Smooth muscle cell (in vitro differentiated cells): Measurements from ENCODE around the gene NFATC2. TPM values are rescaled to one million over a fixed set of nuclear protein-coding genes. Genes with fewer than 3 reads are reported as not detected.
A peak's percentile ranks its signal among the peaks of the same experiment; 100 is the strongest.

Experiments
- DNase-seq: peaks from one replicate; lab custom pipeline; 2025; ENCODE audit not compliant: unreplicated experiment; lab: John Stamatoyannopoulos, UW
- H2AFZ ChIP-seq: fragments of 200-600 bp; sonication (generic); 2 replicates; pipeline ENCODE4 v1.6.0; 2016; ENCODE audit warnings: antibody characterized with exemption, low read depth, mild to moderate bottlenecking
- H3F3A ChIP-seq: fragments of 200-600 bp; sonication (generic); 2 replicates; pipeline ENCODE4 v1.6.0; 2017; ENCODE audit warnings: antibody characterized with exemption, low read depth
- H3K27ac ChIP-seq: fragments of 200-600 bp; sonication (generic); 2 replicates; pipeline ENCODE4 v1.5.1; 2016; ENCODE audit warnings: low read depth, mild to moderate bottlenecking
- H3K27me3 ChIP-seq: fragments of 200-600 bp; sonication (generic); 2 replicates; pipeline ENCODE4 v1.6.1; 2016; ENCODE audit warnings: low read depth, mild to moderate bottlenecking
- H3K36me3 ChIP-seq: fragments of 200-600 bp; sonication (generic); 2 replicates; pipeline ENCODE4 v1.5.1; 2016; ENCODE audit warnings: low read depth
- H3K4me1 ChIP-seq: fragments of 200-600 bp; sonication (generic); 2 replicates; pipeline ENCODE4 v1.5.1; 2016; ENCODE audit warnings: low read depth
- H3K4me2 ChIP-seq: fragments of 200-600 bp; sonication (generic); 2 replicates; pipeline ENCODE4 v1.6.0; 2016; ENCODE audit warnings: mild to moderate bottlenecking
- H3K4me3 ChIP-seq: fragments of 200-600 bp; sonication (generic); 2 replicates; pipeline ENCODE4 v1.5.1; 2016; ENCODE audit warnings: mild to moderate bottlenecking
- H3K79me2 ChIP-seq: fragments of 200-600 bp; sonication (generic); 2 replicates; pipeline ENCODE4 v1.6.0; 2016; ENCODE audit warnings: low read depth, mild to moderate bottlenecking
- H3K9ac ChIP-seq: fragments of 200-600 bp; sonication (generic); 2 replicates; pipeline ENCODE4 v1.6.0; 2016; ENCODE audit warnings: low read depth
- H3K9me3 ChIP-seq: fragments of 200-600 bp; sonication (generic); replicated peaks from 2 replicates; pipeline ENCODE4 v1.5.1; 2016; ENCODE audit warnings: low read depth
- H4K20me1 ChIP-seq: fragments of 200-600 bp; sonication (generic); 2 replicates; pipeline ENCODE4 v1.6.0; 2016; ENCODE audit warnings: low read depth
- WGBS: methylation state at CpG from one replicate; pipeline ENCODE4 v1.1.7; 2016; ENCODE audit warnings: low lambda C conversion rate; 5-methylcytosine and 5-hydroxymethylcytosine counted together
- polyA plus RNA-seq: library from polyadenylated mRNA; unstranded; fragments of >200 nt; fragmentation: Nextera tagmentation; extraction: Ambion mirVana; gene quantifications from 2 replicates; pipeline ENCODE4 v1.2.1, GENCODE V29; 2016
- total RNA-seq: library from RNA; depleted of rRNA; stranded (reverse); fragments of >200 nt; gene quantifications from 2 replicates; pipeline ENCODE4 v1.2.3, GENCODE V29; 2014
- TF ChIP-seq, protein P1 (sequence below): fragments of 200-600 bp; sonication (generic); IDR thresholded peaks from 2 replicates; pipeline ENCODE4 v1.5.1; 2017; ENCODE audit warnings: borderline replicate concordance, mild to moderate bottlenecking, antibody characterized with exemption; ENCODE audit not compliant: insufficient read depth, poor library complexity, severe bottlenecking

Gene NFATC2
- total and polyA plus RNA-seq, 2 experiments from 2014 or later = 5.8 to 8.4 TPM

- Histone ChIP-seq H3K36me3 (peaks cover 5% of the 10 kb centered on the region), H3F3A (peaks cover 22% of the 10 kb centered on the region), H2AFZ (no peak overlapping the region), H3K27me3 (no peaks in the 10 kb centered on the region), H3K27ac (no peak overlapping the region), H3K9ac (no peak overlapping the region), H4K20me1 (no peaks in the 10 kb centered on the region), H3K4me1 (peaks cover 10% of the 10 kb centered on the region), H3K79me2 (no peaks in the 10 kb centered on the region), H3K4me3 (no peak overlapping the region), H3K4me2 (no peak overlapping the region), H3K9me3 (no peaks in the 10 kb centered on the region)
- DNase-seq = no peak
- TF ChIP-seq, protein P1, sequence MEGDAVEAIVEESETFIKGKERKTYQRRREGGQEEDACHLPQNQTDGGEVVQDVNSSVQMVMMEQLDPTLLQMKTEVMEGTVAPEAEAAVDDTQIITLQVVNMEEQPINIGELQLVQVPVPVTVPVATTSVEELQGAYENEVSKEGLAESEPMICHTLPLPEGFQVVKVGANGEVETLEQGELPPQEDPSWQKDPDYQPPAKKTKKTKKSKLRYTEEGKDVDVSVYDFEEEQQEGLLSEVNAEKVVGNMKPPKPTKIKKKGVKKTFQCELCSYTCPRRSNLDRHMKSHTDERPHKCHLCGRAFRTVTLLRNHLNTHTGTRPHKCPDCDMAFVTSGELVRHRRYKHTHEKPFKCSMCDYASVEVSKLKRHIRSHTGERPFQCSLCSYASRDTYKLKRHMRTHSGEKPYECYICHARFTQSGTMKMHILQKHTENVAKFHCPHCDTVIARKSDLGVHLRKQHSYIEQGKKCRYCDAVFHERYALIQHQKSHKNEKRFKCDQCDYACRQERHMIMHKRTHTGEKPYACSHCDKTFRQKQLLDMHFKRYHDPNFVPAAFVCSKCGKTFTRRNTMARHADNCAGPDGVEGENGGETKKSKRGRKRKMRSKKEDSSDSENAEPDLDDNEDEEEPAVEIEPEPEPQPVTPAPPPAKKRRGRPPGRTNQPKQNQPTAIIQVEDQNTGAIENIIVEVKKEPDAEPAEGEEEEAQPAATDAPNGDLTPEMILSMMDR = no peak
- 75% methylated on average over 3 of the region's 3 CpGs for WGBS
Measured at GRCh38 chr20:51450984-51451383, 91.5 kb downstream of the NFATC2 start.

GRCh38 chr20:51450221-51450712 is 92.3 kb downstream of the NFATC2 start:
- DNase-seq = no peak
- Histone ChIP-seq H3K27ac (peak overlapping the region; percentile 45), H3K27me3 (no peaks in the 10 kb centered on the region), H3K4me3 (no peak overlapping the region), H3K36me3 (peaks cover 5% of the 10 kb centered on the region), H3K9me3 (no peaks in the 10 kb centered on the region), H3K79me2 (no peaks in the 10 kb centered on the region), H3K4me2 (no peak overlapping the region), H3K4me1 (peaks cover 10% of the 10 kb centered on the region), H2AFZ (no peak overlapping the region), H3F3A (peaks cover 29% of the 10 kb centered on the region), H4K20me1 (no peaks in the 10 kb centered on the region), H3K9ac (no peak overlapping the region)
- TF ChIP-seq, protein P1 = no peak
- WGBS = 93% methylated on average over 5 of the region's 5 CpGs

- no peak overlapping the region for H2AFZ ChIP-seq
- H3K4me1 ChIP-seq = peaks cover 12% of the 10 kb centered on the region
- no peak overlapping the region for H3K4me2 ChIP-seq
- TF ChIP-seq, protein P1 = no peak
- H3K79me2 ChIP-seq = no peaks in the 10 kb centered on the region
- no peak for DNase-seq
- H3K9me3 ChIP-seq = no peaks in the 10 kb centered on the region
- H3F3A ChIP-seq = peaks cover 35% of the 10 kb centered on the region
- no peaks in the 10 kb centered on the region for H3K27me3 ChIP-seq
- H4K20me1 ChIP-seq = no peaks in the 10 kb centered on the region
- H3K9ac ChIP-seq = peak overlapping the region; percentile 7
- peak overlapping the region; percentile 45 for H3K27ac ChIP-seq
- peaks cover 5% of the 10 kb centered on the region for H3K36me3 ChIP-seq
- WGBS = 87% methylated on average over 7 of the region's 7 CpGs
- no peak overlapping the region for H3K4me3 ChIP-seq
Measured at GRCh38 chr20:51449498-51450220, 92.9 kb downstream of the NFATC2 start.

GRCh38 chr20:51447765-51448148 is 94.8 kb downstream of the NFATC2 start:
- Histone ChIP-seq H3K9me3 (no peaks in the 10 kb centered on the region), H4K20me1 (no peaks in the 10 kb centered on the region), H3K4me3 (no peak overlapping the region), H3K79me2 (no peaks in the 10 kb centered on the region), H3K27me3 (no peaks in the 10 kb centered on the region), H3K4me1 (peaks cover 18% of the 10 kb centered on the region), H3K27ac (peak overlapping the region; percentile 97), H3K36me3 (no peaks in the 10 kb centered on the region), H3K4me2 (peak overlapping the region; percentile 60), H3F3A (peaks cover 40% of the 10 kb centered on the region), H2AFZ (no peak overlapping the region), H3K9ac (peak overlapping the region; percentile 84)
- 82% methylated on average over 5 of the region's 5 CpGs for WGBS
- no peak for DNase-seq
- TF ChIP-seq, protein P1 = no peak
